ENCODE results near the gene REL. TPM values are rescaled to one million over a fixed set of nuclear protein-coding genes. Genes with fewer than 3 reads are reported as not detected.
A peak's percentile ranks its signal among the peaks of the same experiment; 100 is the strongest.

REL gene
- total RNA-seq, 1 donor from 2014 or later = 5.7 TPM

- FAIRE-seq = no peak
Observed at GRCh38 chr2:60961457-60961856, 80.1 kb downstream of the REL start.

GRCh38 chr2:60962528-60962927 lies 81.2 kb downstream of the REL start:
- DNase-seq (ENCODE audit: low spot score in 2 of 2) (no peak), FAIRE-seq (no peak)

More at GRCh38 chr2:60961457-60961856, 80.1 kb downstream of the REL start:
- DNase-seq (ENCODE audit: low spot score in 2 of 2) = no peak

- FAIRE-seq = no peak
- DNase-seq (ENCODE audit: low spot score in 2 of 2) = no peak
Observed at GRCh38 chr2:60963190-60963589, 81.8 kb downstream of the REL start.

- no peak for FAIRE-seq
Observed at GRCh38 chr2:60964651-60965498, 83.5 kb downstream of the REL start.

GRCh38 chr2:60965499-60965785 lies 84.1 kb downstream of the REL start:
- no peak for DNase-seq (ENCODE audit: low spot score in 2 of 2)
- FAIRE-seq = no peak

More at GRCh38 chr2:60964651-60965498, 83.5 kb downstream of the REL start:
- DNase-seq (ENCODE audit: low spot score in 2 of 2) = no peak

GRCh38 chr2:60966507-60967405 lies 85.4 kb downstream of the REL start:
- FAIRE-seq (no peak), DNase-seq (ENCODE audit: low spot score in 2 of 2) (no peak)

- FAIRE-seq (no peak), DNase-seq (ENCODE audit: low spot score in 2 of 2) (no peak)
Observed at GRCh38 chr2:60972889-60973656, 91.7 kb downstream of the REL start.

- DNase-seq (ENCODE audit: low spot score in 2 of 2) (no peak), FAIRE-seq (no peak)
Observed at GRCh38 chr2:60973705-60974104, 92.3 kb downstream of the REL start.

GRCh38 chr2:60974652-60975051 lies 93.3 kb downstream of the REL start:
- no peak for DNase-seq (ENCODE audit: low spot score in 2 of 2)
- FAIRE-seq = no peak

Small RNA genes lying within 50 kb of the gene (small RNA-seq; reads per million reads assigned to genes)
- gene RN7SL632P (not detected), gene RNU4-51P (6.9 reads per million, percentile 94 among the genes with 10 or more reads in this experiment)

Other genes starting within 250 kb of the REL start
- 54.2 TPM for gene PAPOLG, start 125.3 kb upstream of the REL start, total RNA-seq
- 82.3 TPM for gene PEX13, start 136.1 kb downstream of the REL start, total RNA-seq
- 4.9 TPM for gene PUS10, start 136.7 kb downstream of the REL start, total RNA-seq
- gene SANBR, start 184.3 kb downstream of the REL start, total RNA-seq = 90.5 TPM

Measured in frontal cortex (tissue), 4 donors.